Esophagus squamous epithelium (tissue), 5 donors: Measurements from ENCODE around the gene MINK1. TPM values are rescaled to one million over a fixed set of nuclear protein-coding genes. Genes with fewer than 3 reads are reported as not detected.

ENCODE experiments used
- DNase-seq: peaks from one replicate; lab custom pipeline; 2025; lab: John Stamatoyannopoulos, UW
- H3K27ac ChIP-seq, 4 donors: fragments of 200-600 bp; sonication (generic); one replicate each; pipeline ENCODE4 v1.5.1; 2016 to 2019; ENCODE audit warnings: mild to moderate bottlenecking in 1 of 4
- H3K27me3 ChIP-seq, 4 donors: fragments of 200-600 bp; sonication (generic); 1 replicate in 3 of 4; 2 replicates in 1 of 4; pipeline versions ENCODE4 v1.5.1 to v1.6.0; 2017 to 2021; ENCODE audit warnings: antibody characterized with exemption in 1 of 4
- H3K36me3 ChIP-seq, 3 donors: fragments of 200-600 bp; sonication (generic); one replicate each; pipeline ENCODE4 v1.5.1; 2016 to 2019
- H3K4me1 ChIP-seq, 3 donors: fragments of 200-600 bp; sonication (generic); one replicate each; pipeline ENCODE4 v1.5.1; 2017 to 2019
- H3K4me3 ChIP-seq, 4 donors: fragments of 200-600 bp; sonication (generic); 1 replicate in 3 of 4; 2 replicates in 1 of 4; pipeline ENCODE4 v1.5.1; 2016 to 2019; ENCODE audit warnings: mild to moderate bottlenecking in 2 of 4, moderate library complexity in 1 of 4
- H3K9me3 ChIP-seq, 3 donors: fragments of 200-600 bp; sonication (generic); one replicate each; pipeline ENCODE4 v1.5.1; 2016 to 2019
- POLR2A ChIP-seq, 4 donors: fragments of 450-650 bp; IDR thresholded peaks; one replicate each; pipeline ENCODE4 v1.6.1; 2017; ENCODE audit warnings: antibody characterized with exemption in 4 of 4, mild to moderate bottlenecking in 4 of 4, moderate library complexity in 3 of 4
- WGBS, 2 donors: methylation state at CpG; one replicate each; pipeline ENCODE4 v1.1.5; 2018; 5-methylcytosine and 5-hydroxymethylcytosine counted together
- intact Hi-C: fragments of 100-400 bp; cut with DNase I; formaldehyde crosslinking; loops from one replicate; pipeline ENCODE4 v1.15.0; 2022
- total RNA-seq, 4 donors: library from RNA; depleted of rRNA; stranded (reverse); fragments of >200 nt; gene quantifications; one replicate each; pipeline ENCODE4 v1.1.0, GENCODE V29; 2016
- TF ChIP-seq, protein P1 (sequence below), 6 experiments: fragments of 450-650 bp in 4 of 6; fragments of 200-600 bp in 2 of 6; sonication (generic) in 2 of 6; IDR thresholded peaks; one replicate each; pipeline ENCODE4 v1.5.1; 2016 to 2019; ENCODE audit warnings: antibody characterized with exemption in 6 of 6, mild to moderate bottlenecking in 4 of 6, moderate library complexity in 4 of 6
- donor health status: DM: yes; HTN: yes; CAD: no.

Gene MINK1
- total RNA-seq, 4 donors from 2014 or later: 50.1 to 156 (median 117) TPM

DNA sequence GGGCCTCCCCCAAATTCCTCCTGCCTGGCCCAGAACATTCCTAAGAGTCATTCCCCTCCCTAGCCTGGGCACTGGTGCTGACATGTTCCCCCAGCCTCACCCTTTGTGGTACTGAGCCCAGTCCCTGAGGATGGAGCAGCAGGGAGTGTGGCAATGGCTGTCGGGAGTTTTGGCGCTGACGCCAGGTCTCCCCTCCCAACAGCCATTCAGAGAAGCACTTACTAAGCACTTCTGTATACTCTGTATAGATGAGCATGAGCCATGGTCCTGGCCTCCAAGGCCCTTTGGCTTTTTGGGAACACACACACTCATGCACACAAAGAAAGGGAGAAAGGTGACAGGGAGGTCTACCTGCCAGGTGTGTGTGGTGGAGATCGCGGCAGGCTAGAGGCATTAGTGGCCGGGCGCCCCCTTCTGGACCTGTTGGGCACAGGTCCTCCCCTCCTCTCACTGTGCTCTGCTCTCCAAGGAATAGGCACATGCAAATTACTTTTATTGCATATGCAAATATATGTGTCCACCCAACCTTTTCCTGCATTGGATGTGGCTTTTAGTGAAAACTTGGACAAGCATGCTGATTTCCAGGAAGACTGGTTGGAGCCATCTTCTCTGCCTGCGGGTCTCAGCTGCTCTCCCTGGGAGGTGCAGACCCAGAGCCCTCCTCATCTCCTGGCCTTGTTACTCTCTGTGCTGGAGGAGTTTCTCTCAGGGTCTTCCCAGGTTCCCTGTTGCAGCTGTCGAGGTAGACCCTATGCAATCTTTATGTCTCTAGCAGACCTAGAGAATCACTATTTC lies 48.8 kb downstream of the MINK1 start:
- H3K36me3 ChIP-seq: peaks cover 34 to 97% (median 49%) of the 10 kb centered on the region in 3 donors
- TF ChIP-seq, protein P1, sequence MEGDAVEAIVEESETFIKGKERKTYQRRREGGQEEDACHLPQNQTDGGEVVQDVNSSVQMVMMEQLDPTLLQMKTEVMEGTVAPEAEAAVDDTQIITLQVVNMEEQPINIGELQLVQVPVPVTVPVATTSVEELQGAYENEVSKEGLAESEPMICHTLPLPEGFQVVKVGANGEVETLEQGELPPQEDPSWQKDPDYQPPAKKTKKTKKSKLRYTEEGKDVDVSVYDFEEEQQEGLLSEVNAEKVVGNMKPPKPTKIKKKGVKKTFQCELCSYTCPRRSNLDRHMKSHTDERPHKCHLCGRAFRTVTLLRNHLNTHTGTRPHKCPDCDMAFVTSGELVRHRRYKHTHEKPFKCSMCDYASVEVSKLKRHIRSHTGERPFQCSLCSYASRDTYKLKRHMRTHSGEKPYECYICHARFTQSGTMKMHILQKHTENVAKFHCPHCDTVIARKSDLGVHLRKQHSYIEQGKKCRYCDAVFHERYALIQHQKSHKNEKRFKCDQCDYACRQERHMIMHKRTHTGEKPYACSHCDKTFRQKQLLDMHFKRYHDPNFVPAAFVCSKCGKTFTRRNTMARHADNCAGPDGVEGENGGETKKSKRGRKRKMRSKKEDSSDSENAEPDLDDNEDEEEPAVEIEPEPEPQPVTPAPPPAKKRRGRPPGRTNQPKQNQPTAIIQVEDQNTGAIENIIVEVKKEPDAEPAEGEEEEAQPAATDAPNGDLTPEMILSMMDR (IDR thresholded peaks at IDR 0.05): peak; percentile 72 to 92 (median 84)
- TF ChIP-seq POLR2A (IDR thresholded peaks at IDR 0.05): no peak
- intact Hi-C loops: no loop called here
- H3K9me3 ChIP-seq: no peaks in the 10 kb centered on the region
- H3K27me3 ChIP-seq: no peaks in the 10 kb centered on the region
- DNase-seq: no peak
- no peak overlapping the region for H3K4me3 ChIP-seq
- peaks cover 8 to 24% (median 8%) of the 10 kb centered on the region in 3 donors for H3K4me1 ChIP-seq
- H3K27ac ChIP-seq: peak overlapping the region; percentile 50 to 71 (median 62)
- WGBS, 2 donors: 34 to 35% methylated on average over 6 to 7 of the region's 9 CpGs

DNA sequence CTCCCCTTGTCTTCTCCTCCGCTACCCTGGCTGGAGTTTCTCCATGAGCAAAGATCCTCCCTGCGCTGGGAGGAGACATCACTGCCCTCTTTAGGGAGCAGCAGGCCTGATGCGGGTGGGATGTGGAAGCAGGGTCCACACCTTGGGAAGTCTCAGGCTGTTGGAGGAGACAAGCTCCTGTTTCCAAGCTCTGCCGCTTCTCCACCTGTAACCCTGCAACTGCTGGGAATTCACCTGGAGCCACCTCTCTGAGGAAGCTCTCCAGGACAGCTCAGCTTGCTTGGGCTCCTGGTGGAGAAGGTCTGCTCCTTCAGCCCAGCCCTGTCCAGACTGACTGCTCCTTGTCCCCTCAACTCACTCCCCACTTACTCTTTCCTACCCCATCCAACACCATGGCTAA lies 51.3 kb downstream of the MINK1 start:
- peaks cover 38 to 97% (median 51%) of the 10 kb centered on the region in 3 donors for H3K36me3 ChIP-seq
- H3K9me3 ChIP-seq: no peaks in the 10 kb centered on the region
- intact Hi-C loops: no loop called here
- no peak overlapping the region for H3K27ac ChIP-seq
- no peak for TF ChIP-seq POLR2A (IDR thresholded peaks at IDR 0.05)
- TF ChIP-seq, protein P1 (IDR thresholded peaks at IDR 0.05): no peak
- no peaks in the 10 kb centered on the region for H3K27me3 ChIP-seq
- no peak for DNase-seq
- peaks cover 8 to 18% (median 8%) of the 10 kb centered on the region in 3 donors for H3K4me1 ChIP-seq
- H3K4me3 ChIP-seq: no peak overlapping the region
- 100% methylated on average over 1 to 3 of the region's 4 CpGs for WGBS, 2 donors

DNA sequence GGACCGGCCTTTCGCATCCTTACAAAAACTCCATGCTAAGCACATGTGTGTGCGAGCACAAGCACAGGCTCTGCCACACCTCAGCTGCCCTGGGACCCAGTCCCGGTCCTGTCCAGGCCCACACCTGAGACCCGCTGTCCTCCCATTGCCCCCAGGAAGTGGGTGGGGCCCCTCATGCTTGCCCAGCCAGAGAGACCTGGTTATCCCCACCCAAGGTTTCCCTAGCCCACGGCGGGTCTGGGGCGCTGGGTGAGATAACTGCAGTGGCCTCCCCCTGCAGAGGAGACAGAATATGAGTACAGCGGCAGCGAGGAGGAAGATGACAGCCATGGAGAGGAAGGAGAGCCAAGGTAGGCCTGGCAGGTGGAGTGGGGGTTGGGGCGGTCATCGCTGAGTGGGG lies 53.7 kb downstream of the MINK1 start:
- H3K36me3 ChIP-seq: peaks cover 58 to 98% (median 68%) of the 10 kb centered on the region in 3 donors
- no peaks in the 10 kb centered on the region for H3K27me3 ChIP-seq
- H3K9me3 ChIP-seq: no peaks in the 10 kb centered on the region
- H3K4me3 ChIP-seq: no peak overlapping the region
- no peak for DNase-seq
- intact Hi-C loops: loop anchor here (5.0 kb wide), 2 partner anchors 100 to 155 kb away; partner anchors contain the start of genes GLTPD2, MED11 and VMO1
- no peak overlapping the region for H3K27ac ChIP-seq
- no peak for TF ChIP-seq POLR2A (IDR thresholded peaks at IDR 0.05)
- WGBS, 2 donors: 80 to 93% methylated on average over 6 to 7 of the region's 12 CpGs
- peaks cover 0 to 4% (median 0%) of the 10 kb centered on the region in 3 donors for H3K4me1 ChIP-seq

DNA sequence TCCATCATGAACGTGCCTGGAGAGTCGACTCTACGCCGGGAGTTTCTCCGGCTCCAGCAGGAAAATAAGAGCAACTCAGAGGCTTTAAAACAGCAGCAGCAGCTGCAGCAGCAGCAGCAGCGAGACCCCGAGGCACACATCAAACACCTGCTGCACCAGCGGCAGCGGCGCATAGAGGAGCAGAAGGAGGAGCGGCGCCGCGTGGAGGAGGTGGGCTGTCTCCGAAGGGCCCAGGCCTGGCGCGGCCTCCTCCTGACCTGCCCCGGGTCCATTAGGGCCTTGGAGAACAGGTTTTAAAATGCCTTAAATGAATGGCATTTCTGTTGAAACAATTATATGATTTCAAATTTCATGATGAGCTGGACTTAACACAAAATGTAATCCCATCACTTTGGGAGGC lies 54.4 kb downstream of the MINK1 start:
- H3K36me3 ChIP-seq: peaks cover 62 to 100% (median 76%) of the 10 kb centered on the region in 3 donors
- H3K4me1 ChIP-seq: no peaks in the 10 kb centered on the region
- no peak for TF ChIP-seq POLR2A (IDR thresholded peaks at IDR 0.05)
- TF ChIP-seq, protein P1 (IDR thresholded peaks at IDR 0.05): no peak
- DNase-seq: no peak
- intact Hi-C loops: loop anchor here (5.0 kb wide), 2 partner anchors 100 to 155 kb away; partner anchors contain the start of genes GLTPD2, MED11 and VMO1
- 91 to 95% methylated on average over 10 to 18 of the region's 18 CpGs for WGBS, 2 donors
- no peaks in the 10 kb centered on the region for H3K9me3 ChIP-seq
- H3K27ac ChIP-seq: no peak overlapping the region
- no peaks in the 10 kb centered on the region for H3K27me3 ChIP-seq
- no peak overlapping the region for H3K4me3 ChIP-seq

DNA sequence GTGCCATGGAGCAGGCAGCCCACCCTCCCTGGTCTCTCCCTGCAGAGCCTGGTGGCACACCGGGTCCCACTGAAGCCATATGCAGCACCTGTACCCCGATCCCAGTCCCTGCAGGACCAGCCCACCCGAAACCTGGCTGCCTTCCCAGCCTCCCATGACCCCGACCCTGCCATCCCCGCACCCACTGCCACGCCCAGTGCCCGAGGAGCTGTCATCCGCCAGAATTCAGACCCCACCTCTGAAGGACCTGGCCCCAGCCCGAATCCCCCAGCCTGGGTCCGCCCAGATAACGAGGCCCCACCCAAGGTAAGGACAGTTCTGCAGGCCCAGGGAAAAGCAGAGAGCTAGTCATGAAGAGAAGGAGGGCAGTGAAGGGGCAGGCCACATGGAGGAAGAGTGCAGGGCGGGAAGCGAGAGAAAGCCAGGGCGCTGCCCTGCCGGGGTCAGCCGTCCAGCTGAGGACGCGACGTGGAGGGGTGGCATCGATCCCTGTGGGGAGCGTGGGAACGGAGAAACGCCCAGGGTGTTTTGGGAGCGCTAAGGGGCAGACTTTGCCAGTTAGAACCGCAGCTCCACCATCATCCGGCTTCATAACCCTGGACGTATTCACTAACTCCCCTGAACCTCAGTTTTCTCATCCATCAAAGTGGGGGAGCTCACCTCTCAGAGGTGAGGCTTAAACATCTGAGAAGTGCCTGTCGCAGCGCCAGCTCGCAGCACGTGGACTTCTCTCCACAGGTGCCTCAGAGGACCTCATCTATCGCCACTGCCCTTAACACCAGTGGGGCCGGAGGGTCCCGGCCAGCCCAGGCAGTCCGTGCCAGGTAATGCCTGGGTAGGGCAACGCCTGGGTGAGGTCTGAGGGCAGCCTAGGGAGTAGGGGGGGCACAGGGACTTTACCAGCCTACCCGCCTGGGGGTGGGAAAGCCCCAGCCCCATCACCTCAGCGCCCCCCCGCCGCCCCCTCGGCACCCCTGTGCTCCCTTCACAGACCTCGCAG lies 58.6 kb downstream of the MINK1 start:
- Histone ChIP-seq H3K36me3 (peaks cover 78 to 100% (median 83%) of the 10 kb centered on the region in 3 donors), H3K4me1 (no peaks in the 10 kb centered on the region), H3K27me3 (no peaks in the 10 kb centered on the region), H3K27ac (no peak overlapping the region), H3K9me3 (no peaks in the 10 kb centered on the region), H3K4me3 (no peak overlapping the region)
- WGBS, 2 donors: 90 to 92% methylated on average over 2 to 24 of the region's 42 CpGs
- TF ChIP-seq, protein P1 (IDR thresholded peaks at IDR 0.05): no peak
- TF ChIP-seq POLR2A (IDR thresholded peaks at IDR 0.05): no peak
- DNase-seq: no peak
- intact Hi-C loops: no loop called here
